Superior temporal gyrus (tissue), 1 donor: ENCODE data around the gene CCDC38.
A peak's percentile ranks its signal among the peaks of the same experiment; 100 is the strongest.

ENCODE experiments used
- DNase-seq: peaks from one replicate; pipeline ENCODE4 v3.0.0-alpha.2; 2016; ENCODE audit errors: extremely low spot score

Gene CCDC38

GRCh38 chr12:95836185-95836609 is 106.2 kb downstream of the CCDC38 start:
- DNase-seq = no peak

- no peak for DNase-seq
These were observed 107.8 kb downstream of the CCDC38 start for GRCh38 chr12:95834572-95834971.

- no peak for DNase-seq
These were observed 111.9 kb downstream of the CCDC38 start for GRCh38 chr12:95830335-95831089.

- no peak for DNase-seq
These were observed 113.0 kb downstream of the CCDC38 start for GRCh38 chr12:95829395-95829794.

GRCh38 chr12:95820096-95820703 is 122.2 kb downstream of the CCDC38 start:
- peak; percentile 84 for DNase-seq
